ENCODE results near the gene IPCEF1.
"Not testable (repeated sequence)": the region's sequence is repeated elsewhere in the genome, so short reads cannot be mapped to it uniquely, and the experiment has no call there.

- not testable (repeated sequence) for TF ChIP-seq CTCF, POLR2A (IDR thresholded peaks at IDR 0.05)
Measured at GRCh38 chr6:154327313-154327712, 29.3 kb downstream of the IPCEF1 start.

Data from testis (tissue), 2 donors.